Neural cell (in vitro differentiated cells): ENCODE results near the gene ALDOC.

Experiments
- CTCF ChIP-seq: fragments of 450-650 bp; IDR thresholded peaks from 2 replicates; pipeline ENCODE4 v1.5.1; 2014; ENCODE audit warnings: antibody characterized with exemption, mild to moderate bottlenecking, moderate library complexity; ENCODE audit not compliant: poor library complexity, severe bottlenecking
- EP300 ChIP-seq: fragments of 450-650 bp; conservative IDR thresholded peaks from 2 replicates; pipeline ENCODE4 v1.6.1; 2014; ENCODE audit warnings: antibody characterized with exemption, mild to moderate bottlenecking, moderate library complexity; ENCODE audit not compliant: poor library complexity, severe bottlenecking
- EZH2 ChIP-seq: fragments of 200-600, 300-800 bp; shearing (Covaris generic), sonication (generic); IDR thresholded peaks from 2 replicates; pipeline ENCODE4 v1.6.1; 2014; ENCODE audit warnings: antibody characterized with exemption, low read length, borderline replicate concordance, mild to moderate bottlenecking; ENCODE audit not compliant: insufficient read depth, poor library complexity, severe bottlenecking
- MXI1 ChIP-seq: fragments of 450-650 bp; conservative IDR thresholded peaks from 2 replicates; pipeline ENCODE4 v1.6.1; 2014; ENCODE audit warnings: antibody characterized with exemption, mild to moderate bottlenecking; ENCODE audit not compliant: poor library complexity, severe bottlenecking
- POLR2AphosphoS5 ChIP-seq: IDR thresholded peaks from 2 replicates; pipeline ENCODE4 v1.6.1; 2012
- REST ChIP-seq: IDR thresholded peaks from 2 replicates; pipeline ENCODE4 v1.6.1; 2012; ENCODE audit warnings: borderline replicate concordance
- SMC3 ChIP-seq: fragments of 450-650 bp; conservative IDR thresholded peaks from 2 replicates; pipeline ENCODE4 v1.6.1; 2014; ENCODE audit warnings: antibody characterized with exemption, mild to moderate bottlenecking, moderate library complexity; ENCODE audit not compliant: poor library complexity
- TAF1 ChIP-seq: IDR thresholded peaks from 2 replicates; pipeline ENCODE4 v1.6.1; 2012; ENCODE audit warnings: low read depth

GRCh38 chr17:28555022-28555421 lies 21.7 kb downstream of the ALDOC start:
- TF ChIP-seq TAF1: no peak
- no peak for TF ChIP-seq CTCF
- no peak for TF ChIP-seq SMC3
- no peak for TF ChIP-seq EZH2
- no peak for TF ChIP-seq POLR2AphosphoS5
- TF ChIP-seq MXI1: no peak
- no peak for TF ChIP-seq EP300
- TF ChIP-seq REST: no peak
